Panc1 (cell line): ENCODE measurements around the gene LIPI. TPM values are rescaled to one million over a fixed set of nuclear protein-coding genes. Genes with fewer than 3 reads are reported as not detected.

Source experiments
- ATAC-seq: fragments of 200-7000 bp; cut with Tn5 transposase; 2 replicates; pipeline ENCODE4 v1.9.1; 2020; ENCODE audit warnings: mild to moderate bottlenecking, moderate library complexity
- BruUV-seq: library from RNA; stranded (reverse); fragments of 400-500 nt; replicated peaks from 2 replicates; lab custom pipeline; 2021; lab: Mats Ljungman, UMichigan
- CTCF ChIA-PET: fragments of 300-600 bp; sonication (Branson Sonifier 250); formaldehyde crosslinking; loops from one replicate; lab custom pipeline; 2022; ENCODE audit warnings: antibody characterized with exemption; lab: Charles Lee
- POLR2A ChIA-PET: fragments of 300-600 bp; sonication (Branson Sonifier 250); formaldehyde crosslinking; loops from one replicate; lab custom pipeline; 2022; ENCODE audit warnings: antibody characterized with exemption; lab: Charles Lee
- DNase-seq: peaks from one replicate; pipeline ENCODE4 v3.0.0-alpha.2; 2010; ENCODE audit warnings: low read depth, low spot score
- H3K27ac ChIP-seq: 2 replicates; pipeline ENCODE4 v1.5.1; 2011; ENCODE audit warnings: mild to moderate bottlenecking, low read length, inconsistent platforms
- H3K27me3 ChIP-seq: fragments of 200-500 bp; sonication (Bioruptor generic); 2 replicates; pipeline ENCODE4 v1.6.0; 2014; ENCODE audit warnings: low read length, inconsistent platforms; ENCODE audit not compliant: control insufficient read depth, insufficient read depth
- H3K36me3 ChIP-seq: fragments of 200-500 bp; sonication (Bioruptor generic); 2 replicates; pipeline ENCODE4 v1.5.1; 2014; ENCODE audit warnings: inconsistent platforms, mild to moderate bottlenecking, low read length, moderate library complexity; ENCODE audit not compliant: control insufficient read depth, insufficient read depth
- H3K4me1 ChIP-seq: 2 replicates; pipeline ENCODE4 v1.5.1; 2011; ENCODE audit warnings: inconsistent platforms, mild to moderate bottlenecking, low read length, moderate library complexity; ENCODE audit not compliant: control insufficient read depth, insufficient read depth
- H3K4me3 ChIP-seq, 2 experiments: 2 replicates each; pipeline ENCODE4 v1.5.1; 2011 to 2012; ENCODE audit warnings: low read depth in 2 of 2, low read length in 2 of 2, mild to moderate bottlenecking in 2 of 2, inconsistent platforms in 1 of 2, moderate library complexity in 1 of 2
- H3K9me3 ChIP-seq: fragments of 200-500 bp; sonication (Bioruptor generic); 2 replicates; pipeline ENCODE4 v1.5.1; 2014; ENCODE audit warnings: low read depth, mild to moderate bottlenecking, inconsistent platforms, low read length, moderate library complexity; ENCODE audit not compliant: control insufficient read depth, insufficient read depth
- POLR2AphosphoS5 ChIP-seq: IDR thresholded peaks from 2 replicates; pipeline ENCODE4 v1.6.1; 2012; ENCODE audit warnings: mild to moderate bottlenecking, low read depth, low read length, moderate library complexity
- SIN3A ChIP-seq: IDR thresholded peaks from 2 replicates; pipeline ENCODE4 v1.6.1; 2012; ENCODE audit warnings: low read depth, mild to moderate bottlenecking, low read length, moderate library complexity, borderline replicate concordance; ENCODE audit not compliant: insufficient read depth
- TCF7L2 ChIP-seq: IDR thresholded peaks from 2 replicates; pipeline ENCODE4 v1.6.1; 2011; ENCODE audit warnings: mild to moderate bottlenecking, low read depth, low read length, inconsistent platforms
- in situ Hi-C: cut with HindIII; loops from 2 replicates; pipeline ENCODE4 v1.10.0; 2016; ENCODE audit warnings: low sequenced_read_pairs, low pct_unique_long_range_greater_than_20kb
- intact Hi-C: fragments of 100-400 bp; cut with micrococcal nuclease; formaldehyde crosslinking; loops from one replicate; pipeline ENCODE4 v1.10.0; 2022; ENCODE audit not compliant: unreplicated experiment
- total RNA-seq: library from RNA; stranded (reverse); gene quantifications from one replicate; pipeline ENCODE4 v1.2.1, GENCODE V29; 2021; ENCODE audit not compliant: unreplicated experiment
- TF ChIP-seq, protein P1 (sequence below): fragments of 450-650 bp; IDR thresholded peaks from 2 replicates; pipeline ENCODE4 v1.5.1; 2017; ENCODE audit warnings: mild to moderate bottlenecking
- TF ChIP-seq, protein P2 (sequence below), 2 experiments: IDR thresholded peaks; 2 replicates each; pipeline ENCODE4 v1.6.1; 2011 to 2012; ENCODE audit warnings: low read depth in 2 of 2, control low read depth in 1 of 2, low read length in 1 of 2, mild to moderate bottlenecking in 1 of 2, moderate library complexity in 1 of 2; ENCODE audit not compliant: insufficient read depth in 1 of 2

LIPI gene
- total RNA-seq, 1 experiment from 2014 or later = not detected

DNA sequence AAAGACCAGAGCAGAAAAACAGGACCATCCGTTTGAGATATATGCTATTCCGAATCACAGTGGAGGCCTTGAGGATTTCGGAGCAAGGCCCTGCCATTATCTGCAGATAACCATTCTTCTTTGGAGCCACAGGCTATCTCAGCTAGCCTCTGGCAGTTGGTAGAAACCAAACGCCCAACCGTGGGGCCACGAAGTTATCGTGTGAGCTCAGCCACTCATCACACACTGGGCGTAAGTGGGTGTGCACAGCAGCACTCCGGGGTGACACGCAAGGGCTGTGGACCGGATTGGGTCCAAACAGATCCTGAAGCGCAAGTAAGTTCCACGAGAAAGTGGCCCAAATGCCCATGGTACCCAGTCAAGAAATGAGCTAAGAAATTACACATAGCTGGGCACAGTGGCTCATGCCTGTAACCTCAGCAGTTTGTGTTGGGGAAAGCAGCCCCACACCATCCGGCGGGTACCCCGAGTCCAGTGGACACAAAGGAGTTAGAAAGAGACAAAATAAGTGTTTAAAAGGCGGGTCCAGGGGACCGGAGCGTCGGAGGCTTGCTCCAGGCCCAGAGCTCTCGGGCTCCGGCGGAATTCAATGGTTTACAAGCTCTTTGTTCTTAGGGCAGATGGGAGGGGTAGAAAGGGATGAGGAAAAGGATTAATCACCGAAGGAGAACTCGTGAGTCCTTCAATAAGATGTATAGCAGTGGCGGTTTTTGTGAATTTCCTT, 130.6 kb downstream of the LIPI start:
- TF ChIP-seq SIN3A (no peak), POLR2AphosphoS5 (no peak), TCF7L2 (no peak)
- TF ChIP-seq, protein P1, sequence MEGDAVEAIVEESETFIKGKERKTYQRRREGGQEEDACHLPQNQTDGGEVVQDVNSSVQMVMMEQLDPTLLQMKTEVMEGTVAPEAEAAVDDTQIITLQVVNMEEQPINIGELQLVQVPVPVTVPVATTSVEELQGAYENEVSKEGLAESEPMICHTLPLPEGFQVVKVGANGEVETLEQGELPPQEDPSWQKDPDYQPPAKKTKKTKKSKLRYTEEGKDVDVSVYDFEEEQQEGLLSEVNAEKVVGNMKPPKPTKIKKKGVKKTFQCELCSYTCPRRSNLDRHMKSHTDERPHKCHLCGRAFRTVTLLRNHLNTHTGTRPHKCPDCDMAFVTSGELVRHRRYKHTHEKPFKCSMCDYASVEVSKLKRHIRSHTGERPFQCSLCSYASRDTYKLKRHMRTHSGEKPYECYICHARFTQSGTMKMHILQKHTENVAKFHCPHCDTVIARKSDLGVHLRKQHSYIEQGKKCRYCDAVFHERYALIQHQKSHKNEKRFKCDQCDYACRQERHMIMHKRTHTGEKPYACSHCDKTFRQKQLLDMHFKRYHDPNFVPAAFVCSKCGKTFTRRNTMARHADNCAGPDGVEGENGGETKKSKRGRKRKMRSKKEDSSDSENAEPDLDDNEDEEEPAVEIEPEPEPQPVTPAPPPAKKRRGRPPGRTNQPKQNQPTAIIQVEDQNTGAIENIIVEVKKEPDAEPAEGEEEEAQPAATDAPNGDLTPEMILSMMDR = no peak
- TF ChIP-seq, protein P2, sequence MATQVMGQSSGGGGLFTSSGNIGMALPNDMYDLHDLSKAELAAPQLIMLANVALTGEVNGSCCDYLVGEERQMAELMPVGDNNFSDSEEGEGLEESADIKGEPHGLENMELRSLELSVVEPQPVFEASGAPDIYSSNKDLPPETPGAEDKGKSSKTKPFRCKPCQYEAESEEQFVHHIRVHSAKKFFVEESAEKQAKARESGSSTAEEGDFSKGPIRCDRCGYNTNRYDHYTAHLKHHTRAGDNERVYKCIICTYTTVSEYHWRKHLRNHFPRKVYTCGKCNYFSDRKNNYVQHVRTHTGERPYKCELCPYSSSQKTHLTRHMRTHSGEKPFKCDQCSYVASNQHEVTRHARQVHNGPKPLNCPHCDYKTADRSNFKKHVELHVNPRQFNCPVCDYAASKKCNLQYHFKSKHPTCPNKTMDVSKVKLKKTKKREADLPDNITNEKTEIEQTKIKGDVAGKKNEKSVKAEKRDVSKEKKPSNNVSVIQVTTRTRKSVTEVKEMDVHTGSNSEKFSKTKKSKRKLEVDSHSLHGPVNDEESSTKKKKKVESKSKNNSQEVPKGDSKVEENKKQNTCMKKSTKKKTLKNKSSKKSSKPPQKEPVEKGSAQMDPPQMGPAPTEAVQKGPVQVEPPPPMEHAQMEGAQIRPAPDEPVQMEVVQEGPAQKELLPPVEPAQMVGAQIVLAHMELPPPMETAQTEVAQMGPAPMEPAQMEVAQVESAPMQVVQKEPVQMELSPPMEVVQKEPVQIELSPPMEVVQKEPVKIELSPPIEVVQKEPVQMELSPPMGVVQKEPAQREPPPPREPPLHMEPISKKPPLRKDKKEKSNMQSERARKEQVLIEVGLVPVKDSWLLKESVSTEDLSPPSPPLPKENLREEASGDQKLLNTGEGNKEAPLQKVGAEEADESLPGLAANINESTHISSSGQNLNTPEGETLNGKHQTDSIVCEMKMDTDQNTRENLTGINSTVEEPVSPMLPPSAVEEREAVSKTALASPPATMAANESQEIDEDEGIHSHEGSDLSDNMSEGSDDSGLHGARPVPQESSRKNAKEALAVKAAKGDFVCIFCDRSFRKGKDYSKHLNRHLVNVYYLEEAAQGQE (IDR thresholded peaks at IDR 0.05; ENCODE audit: insufficient read depth in 1 of 2, low read depth in 2 of 2, low read length in 1 of 2) = no peak
- Histone ChIP-seq H3K9me3 (no peaks in the 10 kb centered on the region), H3K4me3 (no peak overlapping the region), H3K36me3 (no peaks in the 10 kb centered on the region), H3K27ac (no peak overlapping the region), H3K4me1 (no peaks in the 10 kb centered on the region), H3K27me3 (no peaks in the 10 kb centered on the region)
- BruUV-seq = no TSS peak
- ATAC-seq = no peak
- DNase-seq = no peak
- in situ Hi-C loops = no loop called here
- CTCF ChIA-PET = no interaction called here
- intact Hi-C loops = no loop called here
- POLR2A ChIA-PET = no interaction called here

DNA sequence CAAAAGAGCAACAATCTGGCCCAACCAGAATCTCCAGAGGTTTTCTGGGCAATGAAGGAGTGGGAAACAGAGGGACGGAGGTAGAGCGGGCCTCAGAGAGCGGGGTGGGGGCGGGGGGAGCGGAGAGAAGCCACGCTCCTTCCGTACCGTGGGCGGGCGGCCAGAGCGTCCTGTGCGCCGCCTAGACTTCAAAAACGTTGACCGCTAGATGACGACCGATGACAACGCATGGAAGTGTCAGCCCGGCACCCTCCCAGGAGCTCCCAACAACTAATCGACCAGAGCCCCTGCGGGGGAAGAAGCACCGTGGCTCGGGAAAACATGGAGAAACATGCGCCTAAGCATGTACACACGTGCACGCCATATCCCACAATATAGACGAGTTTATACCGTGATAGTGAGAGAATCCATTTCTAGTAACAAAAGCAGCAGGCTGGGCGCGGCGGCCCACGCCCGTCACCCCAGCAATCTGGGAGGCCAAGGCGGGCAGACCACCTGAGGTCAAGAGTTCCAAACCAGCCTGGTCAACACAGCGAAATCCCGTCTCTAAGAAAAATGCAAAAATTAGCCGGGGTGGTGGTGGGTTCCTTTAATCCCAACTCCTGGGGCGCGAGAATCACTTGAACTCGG, 131.9 kb downstream of the LIPI start:
- in situ Hi-C loops = no loop called here
- DNase-seq (no peak), ATAC-seq (no peak)
- ChIA-PET CTCF (no interaction called here), POLR2A (no interaction called here)
- Histone ChIP-seq H3K4me3 (no peak overlapping the region), H3K36me3 (no peaks in the 10 kb centered on the region), H3K27me3 (no peaks in the 10 kb centered on the region), H3K27ac (no peak overlapping the region), H3K9me3 (no peaks in the 10 kb centered on the region), H3K4me1 (no peaks in the 10 kb centered on the region)
- intact Hi-C loops = no loop called here
- TF ChIP-seq TCF7L2 = no peak
- no peak for TF ChIP-seq POLR2AphosphoS5
- TF ChIP-seq, protein P1 = no peak
- TF ChIP-seq SIN3A = no peak
- TF ChIP-seq, protein P2 (IDR thresholded peaks at IDR 0.05; ENCODE audit: insufficient read depth in 1 of 2, low read depth in 2 of 2, low read length in 1 of 2) = no peak
- BruUV-seq = no TSS peak
